NT2/D1 (cell line): ENCODE results near the gene OR51D1.

ENCODE experiments used
- DNase-seq: peaks from one replicate; pipeline ENCODE4 v3.0.0-alpha.2; 2011; ENCODE audit warnings: low read depth, low spot score
- H3K27me3 ChIP-seq: 2 replicates; pipeline ENCODE4 v1.6.0; 2011; ENCODE audit warnings: mild to moderate bottlenecking; ENCODE audit not compliant: insufficient read length, insufficient read depth
- H3K36me3 ChIP-seq: 2 replicates; pipeline ENCODE4 v1.6.1; 2011; ENCODE audit warnings: mild to moderate bottlenecking, low read length, mixed read lengths; ENCODE audit not compliant: insufficient read depth, insufficient read length
- H3K4me1 ChIP-seq: 2 replicates; pipeline ENCODE4 v1.5.1; 2011; ENCODE audit not compliant: insufficient read depth, insufficient read length
- H3K4me3 ChIP-seq: 2 replicates; pipeline ENCODE4 v1.5.1; 2011; ENCODE audit warnings: low read depth; ENCODE audit not compliant: insufficient read length
- H3K9ac ChIP-seq: 2 replicates; pipeline ENCODE4 v1.6.0; 2011; ENCODE audit warnings: low read depth; ENCODE audit not compliant: insufficient read length
- H3K9me3 ChIP-seq: 2 replicates; pipeline ENCODE4 v1.5.1; 2011; ENCODE audit warnings: mild to moderate bottlenecking, low read length; ENCODE audit not compliant: insufficient read depth
- SUZ12 ChIP-seq: IDR thresholded peaks from 2 replicates; pipeline ENCODE4 v1.6.1; 2011; ENCODE audit not compliant: insufficient read length, insufficient read depth; ENCODE audit errors: extremely low read depth
- YY1 ChIP-seq: IDR thresholded peaks from 2 replicates; pipeline ENCODE4 v1.6.1; 2011; ENCODE audit not compliant: insufficient read length, insufficient read depth
- ZNF274 ChIP-seq: IDR thresholded peaks from 2 replicates; pipeline ENCODE4 v1.6.1; 2011; ENCODE audit warnings: mild to moderate bottlenecking, low read depth, low read length

Gene OR51D1

DNA sequence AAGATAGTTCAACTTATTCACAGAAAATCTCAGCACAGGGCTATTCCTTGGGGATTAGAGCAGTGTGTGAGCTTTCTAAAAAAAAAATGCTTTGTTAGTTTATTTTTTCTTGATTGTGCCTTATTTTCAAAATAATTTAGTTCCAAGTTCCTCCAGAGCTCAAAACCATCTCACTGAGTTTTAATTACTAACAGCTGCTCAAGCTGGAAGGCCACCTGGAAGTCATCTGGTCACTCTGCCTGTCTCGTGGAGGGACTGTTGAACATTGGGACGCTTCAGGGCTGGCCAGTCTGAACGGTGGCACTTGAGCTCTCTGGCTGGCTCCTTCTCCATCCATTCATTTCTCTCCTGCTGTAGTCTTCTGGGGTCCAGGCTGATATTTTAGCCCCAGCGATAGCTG, 10.5 kb downstream of the OR51D1 start:
- no peaks in the 10 kb centered on the region for H3K27me3 ChIP-seq
- no peaks in the 10 kb centered on the region for H3K9me3 ChIP-seq
- H3K4me1 ChIP-seq: no peaks in the 10 kb centered on the region
- H3K4me3 ChIP-seq: no peak overlapping the region
- TF ChIP-seq ZNF274 (no peak), SUZ12 (no peak), YY1 (no peak)
- DNase-seq: no peak
- no peak overlapping the region for H3K9ac ChIP-seq
- no peaks in the 10 kb centered on the region for H3K36me3 ChIP-seq

- no peaks in the 10 kb centered on the region for H3K9me3 ChIP-seq
- no peak for TF ChIP-seq YY1
- TF ChIP-seq ZNF274: no peak
- no peak for TF ChIP-seq SUZ12
- H3K9ac ChIP-seq: no peak overlapping the region
- H3K36me3 ChIP-seq: no peaks in the 10 kb centered on the region
- no peak overlapping the region for H3K4me3 ChIP-seq
- H3K27me3 ChIP-seq: no peaks in the 10 kb centered on the region
- no peak for DNase-seq
- no peaks in the 10 kb centered on the region for H3K4me1 ChIP-seq
These were observed 17.5 kb downstream of the OR51D1 start for GRCh38 chr11:4654635-4655369.

DNA sequence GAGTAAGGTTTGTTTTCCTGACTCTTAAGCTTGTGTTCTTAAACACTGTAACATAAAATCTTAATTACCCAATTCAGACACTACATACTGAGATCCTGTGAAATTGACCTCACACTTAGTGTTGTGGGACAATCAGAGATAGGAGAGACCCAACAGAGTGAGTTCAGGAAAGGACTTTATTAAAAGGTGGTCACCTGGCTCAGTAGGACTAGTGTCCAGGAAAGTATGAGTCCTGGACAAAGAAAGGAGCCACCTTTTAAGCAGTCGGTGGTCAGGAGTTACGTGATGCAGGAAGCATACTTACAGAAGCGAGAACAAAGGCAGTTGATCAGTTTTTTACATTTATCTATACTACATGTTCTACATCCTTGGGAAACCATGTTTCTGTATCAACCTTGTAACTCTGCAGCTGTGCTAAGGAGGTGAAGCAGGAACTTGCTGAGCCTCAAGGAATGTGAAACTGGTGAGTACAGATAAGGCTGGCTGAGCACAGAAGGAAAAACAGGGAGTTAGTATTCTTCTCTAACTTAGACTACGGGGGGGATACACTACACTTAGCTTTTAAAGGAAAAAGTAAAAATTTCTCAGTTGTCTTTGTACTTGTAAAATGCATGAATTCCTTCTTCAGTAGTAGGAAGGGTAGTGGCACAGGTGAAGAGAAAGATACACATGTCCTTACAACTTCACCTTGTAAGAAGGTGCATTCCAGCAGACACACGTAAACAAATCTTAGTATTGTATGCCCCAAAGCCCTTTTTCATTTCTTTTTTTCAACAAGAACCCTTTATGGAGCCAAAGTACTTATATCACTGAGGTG, 21.6 kb downstream of the OR51D1 start:
- TF ChIP-seq SUZ12 (no peak), YY1 (no peak), ZNF274 (no peak)
- no peaks in the 10 kb centered on the region for H3K36me3 ChIP-seq
- H3K9me3 ChIP-seq: no peaks in the 10 kb centered on the region
- H3K4me1 ChIP-seq: no peaks in the 10 kb centered on the region
- H3K27me3 ChIP-seq: no peaks in the 10 kb centered on the region
- DNase-seq: no peak
- H3K4me3 ChIP-seq: no peak overlapping the region
- H3K9ac ChIP-seq: no peak overlapping the region

- H3K36me3 ChIP-seq: no peaks in the 10 kb centered on the region
- no peaks in the 10 kb centered on the region for H3K27me3 ChIP-seq
- no peak overlapping the region for H3K4me3 ChIP-seq
- DNase-seq: no peak
- no peak for TF ChIP-seq ZNF274
- TF ChIP-seq SUZ12: no peak
- TF ChIP-seq YY1: no peak
- no peak overlapping the region for H3K9ac ChIP-seq
- H3K9me3 ChIP-seq: no peaks in the 10 kb centered on the region
- H3K4me1 ChIP-seq: no peaks in the 10 kb centered on the region
These were observed 25.6 kb downstream of the OR51D1 start for GRCh38 chr11:4662876-4663275.

GRCh38 chr11:4664183-4664582, 26.9 kb downstream of the OR51D1 start:
- TF ChIP-seq SUZ12 (no peak), YY1 (no peak), ZNF274 (no peak)
- Histone ChIP-seq H3K4me3 (no peak overlapping the region), H3K9ac (no peak overlapping the region), H3K36me3 (no peaks in the 10 kb centered on the region), H3K4me1 (no peaks in the 10 kb centered on the region), H3K9me3 (no peaks in the 10 kb centered on the region), H3K27me3 (no peaks in the 10 kb centered on the region)
- DNase-seq: no peak

DNA sequence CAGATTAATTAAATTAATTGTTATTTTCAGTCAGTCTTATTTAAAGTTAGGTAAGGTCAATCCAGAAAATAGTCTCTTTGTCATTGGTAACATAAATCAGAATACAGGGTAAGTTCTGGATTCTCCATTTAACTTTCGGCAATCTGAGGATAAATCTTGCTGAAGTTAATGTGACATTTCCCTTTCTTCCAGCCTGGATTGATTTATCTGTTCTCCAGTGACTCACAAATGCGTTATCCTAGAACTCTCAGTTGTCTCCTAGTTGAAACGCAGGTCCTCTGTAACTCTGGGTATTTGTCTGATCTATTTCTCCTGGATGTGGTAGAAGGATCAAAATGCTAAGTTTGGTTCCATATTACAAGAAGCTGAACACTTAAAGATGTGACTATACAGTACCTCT, 27.5 kb downstream of the OR51D1 start:
- TF ChIP-seq ZNF274 (no peak), YY1 (no peak), SUZ12 (no peak)
- no peaks in the 10 kb centered on the region for H3K9me3 ChIP-seq
- DNase-seq: no peak
- H3K9ac ChIP-seq: no peak overlapping the region
- H3K4me3 ChIP-seq: no peak overlapping the region
- no peaks in the 10 kb centered on the region for H3K4me1 ChIP-seq
- no peaks in the 10 kb centered on the region for H3K27me3 ChIP-seq
- no peaks in the 10 kb centered on the region for H3K36me3 ChIP-seq

DNA sequence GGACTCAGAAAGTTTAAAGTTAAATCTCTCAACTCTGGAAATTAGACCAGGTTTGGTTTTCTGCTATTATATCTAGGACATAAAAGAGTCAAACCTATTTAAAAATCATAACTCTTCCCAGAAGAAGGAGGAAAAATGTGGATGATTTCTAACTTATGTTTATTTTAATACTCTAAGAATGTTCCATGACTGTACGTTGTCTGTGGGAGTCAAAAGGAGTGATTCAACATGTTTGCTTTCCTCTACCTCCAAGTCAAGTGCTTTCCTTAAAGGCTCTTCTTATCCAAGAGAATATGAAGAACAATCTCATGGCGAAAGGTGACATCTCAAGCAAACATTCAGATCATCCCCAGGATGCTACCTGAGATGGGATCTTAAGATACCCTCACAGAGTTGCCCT, 28.1 kb downstream of the OR51D1 start:
- Histone ChIP-seq H3K9ac (no peak overlapping the region), H3K9me3 (no peaks in the 10 kb centered on the region), H3K4me1 (no peaks in the 10 kb centered on the region), H3K36me3 (no peaks in the 10 kb centered on the region), H3K4me3 (no peak overlapping the region), H3K27me3 (no peaks in the 10 kb centered on the region)
- TF ChIP-seq ZNF274 (no peak), YY1 (no peak), SUZ12 (no peak)
- DNase-seq: no peak
